Activated naive CD8-positive, alpha-beta T cell treated with anti-CD3 and anti-CD28 coated beads, Interleukin-2, amount 50 U/mL, for 16 hours (primary cell): ENCODE measurements around the gene STARD3.

ENCODE experiments used
- DNase-seq: peaks from one replicate; pipeline ENCODE4 v3.0.0-alpha.2; 2020; ENCODE audit warnings: low read depth, low spot score

Gene STARD3

DNA sequence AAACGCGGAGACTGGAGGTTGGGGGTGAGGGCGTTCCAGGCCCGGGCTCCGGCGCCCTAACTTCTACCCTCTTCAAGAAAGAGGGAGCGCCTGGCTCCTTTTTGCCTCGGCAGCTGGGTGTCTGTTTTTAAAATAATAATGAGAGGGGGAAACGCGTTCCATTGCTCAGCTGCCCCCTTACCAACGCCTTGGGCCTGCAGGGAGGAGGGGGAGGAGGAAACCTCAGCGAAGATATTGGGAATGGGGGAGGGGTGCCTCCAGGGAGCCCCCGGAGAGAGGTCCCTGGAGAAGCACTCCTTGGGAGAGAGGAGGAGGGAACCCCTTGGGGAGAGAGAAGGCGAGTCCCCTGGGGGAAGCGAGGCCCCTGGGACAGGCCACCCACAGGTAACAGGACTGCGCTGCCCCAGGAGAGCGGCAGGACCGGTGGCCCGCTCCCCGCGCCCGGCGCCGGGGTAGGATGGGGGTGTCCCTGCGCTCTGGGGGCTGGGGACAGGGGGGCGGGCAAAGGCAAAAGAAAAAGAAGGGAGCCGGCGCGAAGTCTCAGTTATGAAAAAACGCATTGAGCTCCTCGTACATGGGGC lies 31.9 kb upstream of the STARD3 start:
- DNase-seq, result no peak

GRCh38 chr17:39605492-39606433 lies 31.2 kb upstream of the STARD3 start:
- no peak for DNase-seq

DNA sequence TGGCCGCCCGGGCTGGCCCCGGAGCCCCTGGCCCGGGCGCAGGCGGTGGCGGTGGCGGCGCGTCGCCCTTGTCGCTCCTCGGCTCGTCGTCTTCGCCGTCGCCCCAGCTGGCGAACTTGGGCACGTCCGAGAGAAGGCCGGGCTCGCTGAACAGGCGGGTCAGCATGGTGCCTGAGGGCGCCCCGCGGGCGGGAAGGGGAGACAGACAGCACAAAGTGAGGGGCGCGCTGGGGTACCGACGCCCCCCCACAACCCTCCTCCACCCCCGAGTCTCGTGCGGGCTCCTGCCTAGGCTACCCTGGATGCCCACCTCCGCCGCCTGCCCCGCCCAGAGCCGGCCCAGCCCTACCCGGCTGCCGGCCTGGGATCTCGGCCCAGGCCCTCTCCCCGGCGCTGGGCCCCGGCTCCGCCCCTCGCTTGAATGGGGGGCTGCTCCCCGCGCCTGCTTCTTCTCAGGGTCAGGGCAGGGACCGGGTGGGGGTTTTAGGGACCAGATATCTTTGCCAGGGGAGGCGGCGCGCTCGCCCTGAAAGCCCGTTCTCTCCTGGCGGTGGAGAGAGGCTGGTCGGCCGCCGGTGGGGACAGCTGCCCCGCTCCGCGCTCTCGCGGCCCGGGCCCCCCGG lies 30.4 kb upstream of the STARD3 start:
- no peak for DNase-seq

- DNase-seq, result no peak
Observed at GRCh38 chr17:39607057-39607850, 29.7 kb upstream of the STARD3 start.

DNA sequence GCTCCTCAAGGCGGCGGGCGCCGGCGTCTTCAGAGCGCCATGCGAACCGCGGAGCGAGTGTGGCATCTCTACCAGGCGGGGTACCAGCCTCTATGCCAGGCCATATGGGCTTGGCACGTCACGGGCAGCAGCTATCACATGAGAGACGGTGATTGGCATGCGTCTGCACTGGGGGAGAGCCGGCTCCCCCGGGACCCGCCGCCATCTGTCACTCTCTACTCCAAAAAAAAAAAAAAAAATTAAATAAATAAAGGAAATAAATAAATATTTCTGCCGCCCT lies 29.2 kb upstream of the STARD3 start, which contains the start of gene NEUROD2:
TSS of gene NEUROD2 (minus strand) at position 70 of the 280 bp plus-strand sequence. CDS start 1,321 bp downstream, outside the sequence.
- DNase-seq, result no peak

- no peak for DNase-seq
Observed at GRCh38 chr17:39608142-39608981, 28.6 kb upstream of the STARD3 start.

GRCh38 chr17:39609416-39610025 lies 27.4 kb upstream of the STARD3 start:
- no peak for DNase-seq

DNA sequence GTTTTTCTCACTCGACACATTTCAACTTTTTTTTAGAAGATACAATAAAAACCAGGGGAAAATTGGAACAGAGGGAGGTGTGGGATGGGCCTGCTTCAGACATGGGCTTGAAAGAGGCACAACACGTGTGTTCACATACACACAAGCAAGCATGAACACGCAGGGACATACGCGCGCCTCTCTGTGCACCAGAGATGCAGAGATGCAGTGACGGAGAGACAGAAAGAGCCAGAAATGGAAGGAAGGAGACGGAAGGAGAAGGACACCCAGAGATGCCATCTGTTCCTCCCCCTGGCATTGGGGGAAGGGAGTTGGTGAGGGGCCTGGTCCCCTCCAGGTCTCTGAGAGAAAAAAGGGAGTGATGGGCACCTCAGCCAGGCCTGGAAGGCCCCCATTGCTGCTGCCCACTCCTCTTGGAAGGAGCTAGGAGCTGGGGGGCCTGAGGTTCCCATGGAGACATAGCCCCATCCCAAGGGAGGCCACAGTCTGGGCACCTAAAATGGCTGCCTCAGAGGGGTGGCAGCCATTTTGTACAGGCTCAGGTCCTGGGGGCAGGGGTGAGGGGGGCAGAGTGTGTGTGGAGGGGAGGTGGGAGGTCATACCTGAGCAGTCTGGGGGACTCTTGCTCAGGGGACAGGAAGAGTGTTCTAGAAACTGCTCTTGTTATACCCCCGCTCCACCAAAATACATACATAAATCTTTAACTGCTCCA lies 25.4 kb upstream of the STARD3 start:
- DNase-seq, result no peak

GRCh38 chr17:39612291-39612894 lies 24.6 kb upstream of the STARD3 start:
- no peak for DNase-seq

- DNase-seq, result no peak
Observed at GRCh38 chr17:39612935-39613464, 23.9 kb upstream of the STARD3 start.

GRCh38 chr17:39614545-39615157 lies 22.3 kb upstream of the STARD3 start:
- no peak for DNase-seq

- DNase-seq, result no peak
Observed at GRCh38 chr17:39615434-39615833, 21.5 kb upstream of the STARD3 start.

- DNase-seq, result no peak
Observed at GRCh38 chr17:39617100-39617445, 19.9 kb upstream of the STARD3 start.

DNA sequence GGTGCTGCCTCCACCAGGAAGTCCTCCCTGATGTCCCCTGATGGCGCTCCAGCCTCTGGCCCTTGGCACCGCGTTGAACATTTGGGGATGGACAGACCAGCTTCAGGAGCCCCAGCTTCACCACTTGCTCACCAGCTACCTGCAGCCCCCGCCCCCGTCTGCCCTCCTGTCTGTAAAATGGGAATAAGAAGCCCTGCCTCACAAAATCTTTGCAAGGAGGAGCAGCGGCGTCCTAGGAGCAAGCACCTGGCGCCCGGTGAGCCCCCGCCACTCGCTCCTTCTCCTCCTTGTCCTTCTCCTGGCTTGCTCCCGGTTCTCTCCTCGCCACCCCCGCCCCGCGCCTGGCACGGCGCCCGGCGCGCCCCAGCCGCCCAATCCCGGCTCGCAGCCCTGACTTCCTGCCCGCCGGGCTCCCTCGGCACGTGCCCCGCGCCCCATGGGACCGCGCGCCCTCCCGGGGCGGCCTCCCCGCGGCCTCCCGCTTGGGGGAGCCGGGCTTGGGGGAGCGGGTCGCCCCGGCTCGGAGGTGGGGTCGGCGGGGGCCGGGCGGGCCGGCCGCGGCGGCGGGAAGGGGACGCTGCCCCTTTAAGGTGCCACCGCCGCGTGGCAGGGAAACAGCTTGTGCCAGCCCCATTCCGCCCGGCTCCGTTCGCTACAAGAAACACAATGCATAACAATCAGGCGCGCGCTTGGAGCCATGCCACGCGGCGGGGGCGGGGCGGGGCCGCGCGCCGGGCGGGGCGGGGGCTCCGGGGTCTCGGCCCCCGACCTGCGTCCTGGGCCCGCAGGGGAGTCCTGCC lies 19.3 kb upstream of the STARD3 start:
- peak; percentile 16 for DNase-seq

GRCh38 chr17:39618246-39618913 lies 18.6 kb upstream of the STARD3 start:
- DNase-seq, result no peak

DNA sequence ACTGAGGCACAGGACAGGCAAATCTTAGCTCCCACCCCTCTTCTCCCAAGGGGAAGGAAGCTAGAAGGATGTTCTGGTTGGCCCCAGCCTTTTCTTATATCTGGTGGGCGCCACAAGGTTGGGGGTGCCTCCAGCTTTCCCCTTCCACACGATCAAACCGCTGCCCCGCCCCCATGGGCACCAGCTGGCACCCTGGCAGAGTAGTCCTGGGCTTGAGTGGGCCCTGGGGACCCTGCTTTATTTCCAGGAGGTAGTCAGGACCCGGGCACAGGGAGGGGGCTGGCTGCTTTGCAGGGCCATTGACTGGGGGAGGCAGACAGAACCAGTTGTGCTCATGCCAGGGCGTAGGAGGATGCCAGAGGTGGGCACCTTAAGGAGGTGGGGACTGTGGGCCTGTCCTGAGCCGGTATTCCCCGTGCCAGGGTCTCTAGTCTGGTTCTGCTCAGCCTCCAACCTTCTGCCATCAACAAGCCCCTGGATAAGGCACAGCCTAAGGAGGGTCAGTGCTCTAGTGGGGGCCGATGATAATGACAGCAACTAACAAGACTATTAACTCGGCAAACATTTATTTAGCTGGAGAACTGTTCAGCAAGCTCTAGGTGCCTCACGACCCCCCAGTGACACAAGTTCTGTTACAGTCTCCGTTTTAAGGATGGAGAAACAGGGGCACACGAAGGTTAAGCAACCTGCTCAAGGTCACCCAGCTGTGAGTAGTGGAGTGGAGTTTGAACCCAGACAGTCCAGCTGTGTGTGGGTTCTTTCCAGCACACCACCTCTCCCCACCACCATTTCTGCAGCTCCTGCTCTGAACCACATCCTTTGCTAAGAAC lies 17.8 kb upstream of the STARD3 start:
- no peak for DNase-seq

DNA sequence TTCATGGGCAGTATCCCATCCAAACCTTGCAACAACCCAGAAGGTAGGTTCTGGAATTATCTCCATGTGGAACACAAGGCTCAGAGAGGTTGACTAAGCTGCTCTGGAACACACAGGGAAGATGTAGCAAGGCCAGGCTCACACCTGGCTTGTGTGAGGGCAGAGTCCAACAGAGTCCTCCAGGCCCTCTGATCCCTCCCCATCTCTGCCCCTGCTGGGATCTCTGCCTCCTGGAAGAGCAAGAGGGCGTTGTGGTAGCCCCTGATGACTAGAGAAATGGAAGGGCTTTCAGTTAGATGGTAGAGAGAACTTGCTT lies 17.2 kb upstream of the STARD3 start:
- no peak for DNase-seq
